ENCODE measurements around the gene MACROD1.

- TF ChIP-seq ESRRA (CRISPR knock-in tag; IDR thresholded peaks at IDR 0.05; ENCODE audit: borderline replicate concordance) (no peak), CTCF (IDR thresholded peaks at IDR 0.05) (no peak), FOXJ3 (CRISPR knock-in tag; IDR thresholded peaks at IDR 0.05; ENCODE audit: borderline replicate concordance) (no peak), TCF7 (CRISPR knock-in tag; IDR thresholded peaks at IDR 0.05; ENCODE audit: low read depth) (no peak), ETV6 (CRISPR knock-in tag; IDR thresholded peaks at IDR 0.05) (no peak), ZBTB43 (CRISPR knock-in tag; IDR thresholded peaks at IDR 0.05) (no peak), E2F4 (CRISPR knock-in tag; IDR thresholded peaks at IDR 0.05; ENCODE audit: borderline replicate concordance, low read depth) (no peak), USF2 (CRISPR knock-in tag; IDR thresholded peaks at IDR 0.05) (no peak), GABPB1 (CRISPR knock-in tag; IDR thresholded peaks at IDR 0.05) (no peak), NR2C2 (CRISPR knock-in tag; IDR thresholded peaks at IDR 0.05) (no peak), ZNF138 (CRISPR knock-in tag; conservative IDR thresholded peaks at IDR 0.05) (no peak), ATF3 (CRISPR knock-in tag; conservative IDR thresholded peaks at IDR 0.05) (no peak), ELF4 (CRISPR knock-in tag; IDR thresholded peaks at IDR 0.05; ENCODE audit: low read depth) (no peak), RORB (CRISPR knock-in tag; IDR thresholded peaks at IDR 0.05) (no peak)
These were observed 207.9 kb downstream of the MACROD1 start for GRCh38 chr11:63958008-63958407.

Measured in WTC11 (cell line).